ENCODE results near the gene KCNMA1. TPM values are rescaled to one million over a fixed set of nuclear protein-coding genes. Genes with fewer than 3 reads are reported as not detected.

KCNMA1 gene
- total RNA-seq, 1 donor from 2014 or later, result not detected

DNA sequence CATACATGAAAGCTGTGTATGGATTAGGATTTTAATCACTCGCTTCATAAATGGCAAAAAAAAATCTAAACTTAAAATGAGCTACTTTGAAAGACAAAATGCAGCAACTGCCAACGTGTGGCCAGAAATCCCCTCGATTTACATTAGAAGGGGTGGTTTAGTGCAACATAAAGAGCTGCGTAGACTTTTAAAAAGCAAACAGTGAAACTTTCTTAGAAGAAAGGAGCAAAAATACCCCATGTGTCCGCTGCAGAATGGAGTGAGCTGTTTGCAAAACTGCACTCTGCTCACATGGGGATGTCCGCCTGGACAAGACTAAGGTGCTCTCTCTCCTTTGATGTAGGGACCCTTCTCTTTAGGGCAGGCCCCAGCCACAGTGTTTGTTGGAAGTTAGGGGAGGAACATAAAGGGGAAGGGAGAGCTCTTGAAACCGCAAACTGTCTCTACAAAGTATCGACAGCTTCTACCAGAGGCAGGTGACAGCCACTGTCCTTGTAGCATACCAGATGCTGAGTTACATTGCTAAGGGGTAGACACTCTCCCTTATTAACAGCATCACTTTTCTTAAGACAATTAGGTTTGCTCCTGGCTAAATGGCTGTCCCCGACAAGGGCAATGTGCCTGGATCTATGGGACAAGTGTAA lies 528.1 kb downstream of the KCNMA1 start:
- no peaks in the 10 kb centered on the region for H3K36me3 Mint-ChIP-seq (ENCODE audit: low read depth)
- DNase-seq, result no peak
- no peak overlapping the region for H3K27ac Mint-ChIP-seq
- no peaks in the 10 kb centered on the region for H3K27me3 Mint-ChIP-seq
- H3K9me3 Mint-ChIP-seq, result no peaks in the 10 kb centered on the region
- no peaks in the 10 kb centered on the region for H3K4me1 Mint-ChIP-seq
- H3K4me3 Mint-ChIP-seq, result no peak overlapping the region
- intact Hi-C loops (cut with micrococcal nuclease), result no loop called here

DNA sequence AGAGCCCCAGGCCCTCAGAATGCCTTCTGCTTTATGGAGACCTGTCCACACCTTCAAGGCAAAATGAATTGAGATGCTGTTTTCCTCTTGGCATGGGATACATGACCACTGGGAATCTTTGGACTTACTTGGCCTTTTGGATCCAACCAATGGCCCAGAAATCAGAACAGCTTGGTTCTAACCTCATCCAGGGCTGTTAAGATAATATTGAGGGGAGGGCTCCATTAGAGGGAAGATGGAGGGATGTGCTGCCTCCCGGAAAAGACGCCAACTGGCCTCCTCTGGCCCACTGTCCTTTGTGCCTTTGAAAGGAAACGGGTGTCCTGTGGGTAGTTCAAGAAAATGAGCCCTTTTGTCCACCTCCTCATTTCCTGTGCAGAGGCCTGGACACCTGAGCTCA lies 530.9 kb downstream of the KCNMA1 start:
- Mint-ChIP-seq H3K9me3 (no peaks in the 10 kb centered on the region), H3K27ac (no peak overlapping the region), H3K4me1 (no peaks in the 10 kb centered on the region), H3K27me3 (peaks cover 2% of the 10 kb centered on the region), H3K4me3 (no peak overlapping the region), H3K36me3 (ENCODE audit: low read depth) (no peaks in the 10 kb centered on the region)
- DNase-seq, result no peak
- intact Hi-C loops (cut with micrococcal nuclease), result no loop called here

DNA sequence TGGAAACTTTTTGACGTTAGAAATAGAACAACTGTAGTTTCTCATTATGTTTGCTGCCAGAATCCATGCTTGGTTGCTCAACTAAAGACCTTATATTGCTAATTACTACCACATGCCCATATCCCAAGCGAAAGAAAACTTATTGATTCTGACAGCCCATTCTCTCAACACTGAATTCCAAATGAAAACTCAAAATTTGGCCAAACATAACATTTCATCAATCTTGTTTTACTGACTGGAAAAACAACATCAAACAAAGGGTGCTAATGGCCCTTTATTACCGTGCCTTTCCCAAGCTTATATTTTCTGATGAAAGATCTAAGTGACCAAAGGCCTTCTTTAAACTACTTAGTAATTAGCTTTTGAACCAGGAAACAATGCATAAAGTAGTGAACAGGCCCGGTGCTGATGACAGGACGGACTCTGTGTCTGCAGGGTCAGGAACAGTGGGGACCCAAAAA lies 531.8 kb downstream of the KCNMA1 start:
- Mint-ChIP-seq H3K36me3 (ENCODE audit: low read depth) (no peaks in the 10 kb centered on the region), H3K27me3 (peaks cover 2% of the 10 kb centered on the region), H3K27ac (no peak overlapping the region), H3K4me1 (no peaks in the 10 kb centered on the region), H3K4me3 (no peak overlapping the region), H3K9me3 (no peaks in the 10 kb centered on the region)
- intact Hi-C loops (cut with micrococcal nuclease), result no loop called here
- no peak for DNase-seq

DNA sequence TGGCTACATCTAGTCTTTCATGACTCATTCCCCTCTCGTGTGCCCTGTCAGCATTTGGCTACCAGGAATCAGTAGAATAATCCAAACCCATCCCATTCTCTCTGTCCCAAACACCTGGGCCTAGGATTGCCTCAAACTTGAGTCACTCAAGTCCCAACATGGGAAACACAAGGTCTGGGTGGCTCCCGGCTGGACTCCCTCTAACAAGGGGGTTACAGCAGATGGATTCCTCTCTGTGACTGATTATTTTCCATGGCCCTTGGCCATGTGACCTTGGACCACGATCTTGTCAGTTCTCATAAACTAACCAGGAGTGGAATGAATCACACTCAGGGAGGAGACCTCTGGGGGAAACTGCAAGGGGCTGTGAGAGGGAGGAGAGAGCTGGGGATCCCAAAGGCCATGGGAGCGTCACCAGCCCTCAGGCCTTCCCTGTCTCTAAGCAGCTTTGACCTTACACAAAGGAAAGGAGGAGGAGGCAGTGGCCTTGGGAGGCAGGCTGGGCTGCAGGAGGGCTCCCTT lies 533.1 kb downstream of the KCNMA1 start:
- Mint-ChIP-seq H3K4me1 (no peaks in the 10 kb centered on the region), H3K36me3 (ENCODE audit: low read depth) (no peaks in the 10 kb centered on the region), H3K4me3 (no peak overlapping the region), H3K27ac (no peak overlapping the region), H3K27me3 (peaks cover 2% of the 10 kb centered on the region), H3K9me3 (no peaks in the 10 kb centered on the region)
- DNase-seq, result no peak
- intact Hi-C loops (cut with micrococcal nuclease), result no loop called here

DNA sequence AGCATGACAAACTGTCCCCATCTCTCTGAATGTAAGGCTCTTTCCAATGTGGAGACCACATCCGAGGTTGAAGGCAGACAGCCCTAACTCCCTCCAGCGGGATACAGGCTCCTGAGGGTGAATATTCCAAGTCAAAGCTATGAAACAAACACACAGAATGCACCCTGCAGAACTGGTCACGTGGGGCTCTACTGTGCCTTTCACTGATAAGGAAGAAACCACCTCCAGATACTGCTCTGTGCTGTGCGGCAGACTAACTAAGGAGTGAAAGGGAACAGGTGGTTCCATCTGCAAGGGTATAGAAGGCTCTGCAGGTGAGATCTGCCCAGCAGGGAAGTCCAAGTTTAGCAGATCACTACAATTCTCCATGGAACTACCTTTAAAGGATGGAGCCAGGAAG lies 534.4 kb downstream of the KCNMA1 start:
- Mint-ChIP-seq H3K9me3 (no peaks in the 10 kb centered on the region), H3K36me3 (ENCODE audit: low read depth) (no peaks in the 10 kb centered on the region), H3K4me1 (no peaks in the 10 kb centered on the region), H3K27me3 (peaks cover 2% of the 10 kb centered on the region), H3K27ac (no peak overlapping the region), H3K4me3 (no peak overlapping the region)
- intact Hi-C loops (cut with micrococcal nuclease), result no loop called here
- DNase-seq, result no peak

DNA sequence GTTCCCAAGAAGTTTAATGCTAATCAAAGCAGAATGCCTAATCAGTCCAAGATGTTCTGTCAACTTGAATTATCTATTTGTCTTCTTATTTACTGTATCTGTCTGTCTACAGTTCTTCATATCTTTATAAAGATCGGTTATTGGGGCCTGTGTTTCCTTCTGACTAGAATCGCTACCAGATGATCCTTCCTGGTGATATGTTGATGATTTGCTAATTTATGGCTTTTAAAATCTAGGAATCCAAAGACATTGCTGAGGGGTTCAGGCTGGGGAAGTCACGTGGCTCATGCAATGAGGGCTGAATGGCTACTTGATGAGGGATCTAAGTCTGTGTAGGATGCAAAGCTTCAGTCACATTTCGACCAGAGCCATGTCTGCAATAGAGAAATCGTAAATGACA lies 536.3 kb downstream of the KCNMA1 start:
- Mint-ChIP-seq H3K27me3 (peaks cover 2% of the 10 kb centered on the region), H3K9me3 (no peaks in the 10 kb centered on the region), H3K4me3 (no peak overlapping the region), H3K36me3 (ENCODE audit: low read depth) (no peaks in the 10 kb centered on the region), H3K27ac (no peak overlapping the region), H3K4me1 (no peaks in the 10 kb centered on the region)
- DNase-seq, result no peak
- intact Hi-C loops (cut with micrococcal nuclease), result no loop called here

DNA sequence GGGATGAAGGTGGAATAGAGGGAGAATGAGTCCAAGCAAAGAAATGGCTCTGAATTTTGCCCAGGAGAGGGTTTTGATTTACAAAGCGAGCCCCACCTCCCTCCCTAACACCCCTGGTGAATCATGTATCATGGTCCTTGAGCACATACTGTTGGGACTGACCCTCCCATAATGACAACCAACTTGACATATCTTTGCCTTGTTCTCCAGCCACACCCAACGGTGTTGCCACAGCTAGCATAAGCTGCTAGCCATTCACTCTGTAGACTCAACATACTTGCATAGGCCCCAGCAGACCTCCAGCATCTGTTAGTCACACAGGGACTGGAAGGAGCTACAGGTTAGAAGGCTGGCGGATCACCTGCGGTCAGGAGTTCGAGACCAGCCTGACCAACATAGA lies 538.5 kb downstream of the KCNMA1 start:
- no peak overlapping the region for H3K4me3 Mint-ChIP-seq
- peaks cover 2% of the 10 kb centered on the region for H3K27me3 Mint-ChIP-seq

DNA sequence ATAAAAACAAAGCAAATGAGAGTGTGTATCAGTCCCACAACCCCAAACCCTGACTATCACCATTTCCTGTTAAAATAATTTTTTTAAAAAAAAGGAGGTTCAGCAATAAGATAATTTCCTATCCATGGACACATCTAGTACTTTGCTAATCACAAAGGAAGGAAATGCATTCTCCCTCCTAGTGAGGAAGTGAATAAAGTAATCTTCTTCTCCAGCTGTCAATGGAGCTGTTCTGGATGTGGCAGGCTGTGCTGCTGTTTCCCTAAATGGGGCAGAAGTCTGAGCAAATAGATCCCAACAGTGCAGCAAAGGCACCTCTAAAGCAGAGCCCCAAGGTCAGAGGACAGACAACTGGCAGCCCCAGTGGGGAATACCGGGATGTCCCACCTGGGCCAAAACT lies 540.0 kb downstream of the KCNMA1 start:
- H3K36me3 Mint-ChIP-seq (ENCODE audit: low read depth), result no peaks in the 10 kb centered on the region
- DNase-seq, result no peak
- intact Hi-C loops (cut with micrococcal nuclease), result no loop called here
- H3K27ac Mint-ChIP-seq, result no peak overlapping the region
- H3K9me3 Mint-ChIP-seq, result no peaks in the 10 kb centered on the region
- no peaks in the 10 kb centered on the region for H3K4me1 Mint-ChIP-seq
- H3K27me3 Mint-ChIP-seq, result no peaks in the 10 kb centered on the region
- H3K4me3 Mint-ChIP-seq, result no peak overlapping the region

More for the DNA sequence above, 538.5 kb downstream of the KCNMA1 start:
- Mint-ChIP-seq H3K4me1 (no peaks in the 10 kb centered on the region), H3K27ac (no peak overlapping the region), H3K36me3 (ENCODE audit: low read depth) (no peaks in the 10 kb centered on the region), H3K9me3 (no peaks in the 10 kb centered on the region)
- DNase-seq, result no peak
- intact Hi-C loops (cut with micrococcal nuclease), result no loop called here

DNA sequence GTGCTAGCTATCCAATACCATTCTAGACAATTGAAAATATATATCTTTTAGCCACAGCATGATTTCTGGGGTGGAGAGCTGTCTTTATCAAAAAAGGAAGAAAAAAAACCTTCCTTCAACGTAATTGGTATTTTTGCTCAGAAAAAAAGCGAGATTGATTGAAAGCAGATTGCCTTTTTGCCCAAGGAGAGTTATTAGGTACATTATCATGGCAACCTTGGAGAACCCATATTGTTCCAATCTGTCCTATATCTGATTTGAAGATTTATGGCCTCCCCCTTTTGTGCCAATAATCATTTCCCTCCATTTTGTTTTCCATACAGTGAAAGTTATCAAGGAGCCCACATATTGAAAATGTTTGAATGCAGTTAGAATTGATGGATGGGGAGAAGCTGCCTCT lies 544.5 kb downstream of the KCNMA1 start:
- DNase-seq, result no peak
- Mint-ChIP-seq H3K36me3 (ENCODE audit: low read depth) (no peaks in the 10 kb centered on the region), H3K4me3 (no peak overlapping the region), H3K9me3 (no peaks in the 10 kb centered on the region), H3K27me3 (no peaks in the 10 kb centered on the region), H3K27ac (no peak overlapping the region), H3K4me1 (no peaks in the 10 kb centered on the region)
- intact Hi-C loops (cut with micrococcal nuclease), result no loop called here

DNA sequence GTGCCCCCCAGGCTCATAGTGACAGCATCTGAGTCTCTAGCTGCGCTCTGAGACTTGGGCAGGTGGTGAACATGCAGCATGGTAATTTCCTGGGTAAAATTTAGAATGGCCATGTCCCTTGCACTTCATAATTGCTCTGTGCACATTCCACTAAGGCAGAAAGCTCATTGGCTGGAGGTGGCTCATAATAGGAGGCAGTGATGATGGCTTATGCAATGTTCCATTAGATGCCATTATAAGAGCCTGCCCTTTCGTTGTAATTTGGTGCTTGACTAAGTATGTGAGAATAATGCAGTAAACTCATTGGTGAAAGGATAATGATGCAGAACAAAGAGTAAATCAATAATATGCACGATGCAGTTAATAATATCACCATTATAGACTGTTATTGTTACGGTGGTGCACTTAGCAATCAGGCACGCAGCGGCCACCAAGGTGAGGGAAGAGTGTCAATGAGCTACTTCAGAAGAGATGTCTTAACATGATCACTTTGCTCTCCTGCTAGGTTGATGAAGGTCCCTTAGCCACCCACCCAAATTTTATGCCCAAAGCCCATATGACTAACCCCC lies 545.9 kb downstream of the KCNMA1 start:
- Mint-ChIP-seq H3K4me1 (no peaks in the 10 kb centered on the region), H3K4me3 (no peak overlapping the region), H3K9me3 (no peaks in the 10 kb centered on the region), H3K27ac (no peak overlapping the region), H3K36me3 (ENCODE audit: low read depth) (no peaks in the 10 kb centered on the region), H3K27me3 (no peaks in the 10 kb centered on the region)
- DNase-seq, result no peak
- intact Hi-C loops (cut with micrococcal nuclease), result no loop called here

DNA sequence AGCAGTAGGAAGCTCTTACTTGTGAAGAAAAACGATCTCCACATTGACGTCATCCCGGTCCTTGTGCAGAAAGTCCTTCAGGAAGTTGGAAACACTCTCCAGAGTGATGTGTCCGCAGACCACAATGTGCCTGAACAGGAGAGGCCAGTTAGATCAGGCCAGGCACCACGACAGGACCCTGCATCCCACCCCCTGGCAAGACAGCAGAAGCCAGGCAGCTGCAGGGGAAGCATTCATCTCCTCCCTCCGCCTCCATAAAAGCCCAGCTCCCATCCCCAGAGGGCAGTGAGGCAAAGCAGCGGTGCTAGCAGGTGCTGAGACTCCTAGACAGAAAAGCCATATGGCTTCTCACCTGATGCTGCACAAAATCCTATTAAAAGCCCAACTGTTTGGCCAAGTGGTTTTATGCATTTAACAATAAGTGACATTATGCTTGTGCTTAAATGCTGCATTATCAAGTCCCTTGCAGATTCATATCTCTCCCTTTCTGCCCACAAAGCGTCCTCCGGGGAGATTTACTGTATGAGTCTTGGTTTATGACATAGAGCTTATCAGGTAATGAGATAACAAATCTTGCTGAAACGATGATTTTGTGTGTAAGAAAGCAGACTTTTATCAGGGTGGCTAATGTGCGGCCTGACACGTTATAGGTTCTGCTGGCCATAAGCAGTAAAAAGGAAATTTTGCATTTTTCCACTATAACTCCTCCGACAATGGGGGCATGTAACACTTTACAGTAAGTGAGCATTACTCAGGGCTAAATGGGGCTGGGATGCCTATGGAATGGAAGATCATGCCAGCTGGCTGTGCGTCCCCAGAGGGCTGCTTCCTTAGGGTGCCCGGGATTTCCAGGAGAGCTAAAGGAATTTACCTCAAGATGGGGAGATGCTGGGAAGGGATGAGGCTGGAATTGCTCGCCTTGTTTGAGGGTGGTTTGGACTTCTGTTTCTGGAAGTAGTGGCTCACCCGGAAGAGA lies 546.9 kb downstream of the KCNMA1 start:
- Mint-ChIP-seq H3K4me1 (no peaks in the 10 kb centered on the region), H3K4me3 (no peak overlapping the region), H3K27ac (no peak overlapping the region), H3K27me3 (no peaks in the 10 kb centered on the region), H3K9me3 (no peaks in the 10 kb centered on the region), H3K36me3 (ENCODE audit: low read depth) (no peaks in the 10 kb centered on the region)
- intact Hi-C loops (cut with micrococcal nuclease), result no loop called here
- DNase-seq, result no peak

DNA sequence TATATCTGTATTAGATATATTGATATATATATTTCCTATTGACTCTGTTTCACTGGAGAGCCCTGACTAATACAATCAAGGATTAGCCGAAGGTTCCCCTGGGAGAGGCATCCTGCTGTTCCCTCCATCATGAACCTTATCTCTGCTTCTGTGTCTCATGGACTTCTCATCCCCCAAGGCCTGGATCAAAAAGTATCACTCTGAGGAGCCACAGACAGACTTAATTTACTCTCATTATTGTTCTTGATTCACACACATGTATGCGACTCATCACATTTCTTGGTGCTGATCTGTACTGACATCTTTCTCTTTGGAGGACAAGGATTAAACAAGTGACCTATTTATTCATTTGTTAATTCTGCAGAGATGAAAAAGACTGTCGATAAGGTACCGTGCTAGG lies 550.2 kb downstream of the KCNMA1 start:
- intact Hi-C loops (cut with micrococcal nuclease), result no loop called here
- DNase-seq, result no peak
- no peaks in the 10 kb centered on the region for H3K4me1 Mint-ChIP-seq
- H3K27me3 Mint-ChIP-seq, result no peaks in the 10 kb centered on the region
- H3K27ac Mint-ChIP-seq, result no peak overlapping the region
- H3K4me3 Mint-ChIP-seq, result no peak overlapping the region
- no peaks in the 10 kb centered on the region for H3K9me3 Mint-ChIP-seq
- no peaks in the 10 kb centered on the region for H3K36me3 Mint-ChIP-seq (ENCODE audit: low read depth)

DNA sequence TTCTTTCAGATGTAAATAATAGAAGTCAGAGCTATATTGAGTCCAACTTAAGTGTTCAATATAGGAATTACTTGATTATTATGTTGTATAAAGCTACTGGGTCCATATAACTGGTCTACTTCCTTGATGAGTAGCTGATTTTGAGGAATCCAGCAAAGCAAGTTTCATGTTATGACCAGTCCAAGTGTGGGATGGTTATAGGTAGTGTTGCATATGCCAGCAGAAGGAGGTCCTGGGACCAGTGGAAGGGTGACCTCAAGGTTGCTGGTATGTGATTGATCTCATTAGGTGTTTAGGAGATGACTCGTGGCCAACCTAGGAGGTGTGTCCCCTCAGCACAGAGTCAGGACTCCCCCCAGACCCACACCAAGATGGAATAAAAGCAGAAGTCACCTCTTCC lies 551.5 kb downstream of the KCNMA1 start:
- no peak for DNase-seq
- no peaks in the 10 kb centered on the region for H3K9me3 Mint-ChIP-seq
- no peak overlapping the region for H3K4me3 Mint-ChIP-seq
- no peaks in the 10 kb centered on the region for H3K4me1 Mint-ChIP-seq
- H3K27ac Mint-ChIP-seq, result no peak overlapping the region
- H3K36me3 Mint-ChIP-seq (ENCODE audit: low read depth), result no peaks in the 10 kb centered on the region
- intact Hi-C loops (cut with micrococcal nuclease), result no loop called here
- no peaks in the 10 kb centered on the region for H3K27me3 Mint-ChIP-seq

DNA sequence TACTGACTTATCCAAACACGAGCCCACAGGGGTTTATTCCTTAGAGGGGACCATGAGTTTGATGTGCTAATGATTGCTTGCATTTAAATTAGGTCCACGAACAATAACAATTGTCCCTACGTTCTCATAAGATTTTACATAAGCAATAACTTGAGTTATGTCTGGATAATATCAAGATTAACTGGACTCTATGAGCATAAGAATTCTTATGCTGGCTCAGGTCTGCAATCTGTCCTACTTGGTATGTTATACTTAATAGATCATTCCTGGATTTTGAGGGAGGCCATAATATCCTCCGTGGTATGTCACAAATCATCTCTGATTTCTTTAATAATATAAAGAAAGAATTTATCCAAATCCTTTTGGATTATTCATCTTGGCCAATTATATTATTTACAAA lies 552.3 kb downstream of the KCNMA1 start:
- Mint-ChIP-seq H3K4me1 (no peaks in the 10 kb centered on the region), H3K27me3 (no peaks in the 10 kb centered on the region), H3K27ac (no peak overlapping the region), H3K4me3 (no peak overlapping the region), H3K36me3 (ENCODE audit: low read depth) (no peaks in the 10 kb centered on the region), H3K9me3 (no peaks in the 10 kb centered on the region)
- intact Hi-C loops (cut with micrococcal nuclease), result no loop called here
- DNase-seq, result no peak
